Anterior cingulate cortex (tissue), 58 donors: ENCODE measurements around the gene IL1RN.

Source experiments
- DNase-seq, 58 donors: peaks; one replicate each; lab custom pipeline; 2025; lab: John Stamatoyannopoulos, UW

IL1RN gene

DNA sequence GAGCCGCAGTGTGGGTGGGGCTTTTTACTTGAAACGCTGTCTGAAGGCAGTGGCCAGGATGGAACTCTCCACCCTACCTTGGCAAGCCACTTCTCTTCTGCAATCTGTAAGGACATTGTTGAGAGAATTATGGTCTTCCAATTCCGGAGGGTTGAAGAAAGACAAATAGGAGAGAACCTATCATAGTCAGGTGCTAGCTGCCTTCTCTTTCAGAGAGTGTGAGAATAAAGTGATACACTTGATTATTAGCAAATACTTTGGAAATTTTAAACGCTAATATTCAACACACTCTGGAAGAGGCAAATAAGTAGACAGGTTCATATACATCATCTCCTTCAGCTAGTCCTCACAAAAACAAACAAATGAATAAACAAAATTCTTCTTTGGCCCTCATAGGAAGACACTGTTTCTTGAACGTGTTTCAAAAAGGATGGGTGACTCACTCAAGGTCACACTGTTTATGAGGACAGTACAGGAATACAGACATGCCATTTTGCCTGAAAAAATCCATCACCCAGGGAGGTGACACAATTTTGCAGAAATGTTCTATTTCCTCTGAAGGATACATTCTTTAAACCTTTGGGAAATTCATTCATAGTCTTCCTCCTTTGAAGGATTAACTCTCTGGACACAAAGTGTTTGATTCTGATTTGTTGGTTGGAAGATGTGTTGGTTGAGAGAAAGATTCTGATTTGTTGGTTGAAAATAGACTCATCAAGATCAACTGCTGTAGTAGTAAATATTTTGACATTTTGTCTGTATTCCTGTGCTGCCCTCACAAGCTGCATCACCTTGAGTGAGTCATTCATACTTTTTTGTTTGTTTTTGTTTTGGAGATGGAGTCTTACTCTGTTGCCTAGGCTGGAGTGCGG is 2.2 kb upstream of the IL1RN start:
- DNase-seq, result no peak

DNA sequence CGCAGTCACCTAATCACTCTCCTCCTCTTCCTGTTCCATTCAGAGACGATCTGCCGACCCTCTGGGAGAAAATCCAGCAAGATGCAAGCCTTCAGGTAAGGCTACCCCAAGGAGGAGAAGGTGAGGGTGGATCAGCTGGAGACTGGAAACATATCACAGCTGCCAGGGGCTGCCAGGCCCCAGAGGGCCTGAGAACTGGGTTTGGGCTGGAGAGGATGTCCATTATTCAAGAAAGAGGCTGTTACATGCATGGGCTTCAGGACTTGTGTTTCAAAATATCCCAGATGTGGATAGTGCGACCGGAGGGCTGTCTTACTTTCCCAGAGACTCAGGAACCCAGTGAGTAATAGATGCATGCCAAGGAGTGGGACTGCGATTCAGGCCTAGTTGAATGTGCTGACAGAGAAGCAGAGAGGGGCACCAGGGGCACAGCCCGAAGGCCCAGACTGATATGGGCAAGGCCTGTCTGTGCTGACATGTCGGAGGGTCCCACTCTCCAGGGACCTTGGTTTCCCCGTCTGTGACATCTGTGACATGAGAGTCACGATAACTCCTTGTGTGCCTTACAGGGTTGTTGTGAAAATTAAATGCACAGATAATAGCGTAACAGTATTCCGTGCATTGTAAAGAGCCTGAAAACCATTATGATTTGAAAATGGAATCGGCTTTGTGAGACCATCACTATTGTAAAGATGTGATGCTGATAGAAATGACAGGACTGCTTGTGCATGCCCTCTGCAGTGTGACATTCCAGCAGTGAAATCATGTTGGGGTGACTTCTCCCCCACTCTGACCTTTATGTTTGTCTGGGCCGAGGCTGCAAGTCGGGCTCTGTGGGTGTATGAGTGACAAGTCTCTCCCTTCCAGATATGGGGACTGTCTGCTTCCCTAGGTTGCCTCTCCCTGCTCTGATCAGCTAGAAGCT is 510 bp downstream of the IL1RN start:
- DNase-seq, result no peak

- DNase-seq, result no peak
Observed at GRCh38 chr2:113129519-113130078, 2.2 kb downstream of the IL1RN start.

DNA sequence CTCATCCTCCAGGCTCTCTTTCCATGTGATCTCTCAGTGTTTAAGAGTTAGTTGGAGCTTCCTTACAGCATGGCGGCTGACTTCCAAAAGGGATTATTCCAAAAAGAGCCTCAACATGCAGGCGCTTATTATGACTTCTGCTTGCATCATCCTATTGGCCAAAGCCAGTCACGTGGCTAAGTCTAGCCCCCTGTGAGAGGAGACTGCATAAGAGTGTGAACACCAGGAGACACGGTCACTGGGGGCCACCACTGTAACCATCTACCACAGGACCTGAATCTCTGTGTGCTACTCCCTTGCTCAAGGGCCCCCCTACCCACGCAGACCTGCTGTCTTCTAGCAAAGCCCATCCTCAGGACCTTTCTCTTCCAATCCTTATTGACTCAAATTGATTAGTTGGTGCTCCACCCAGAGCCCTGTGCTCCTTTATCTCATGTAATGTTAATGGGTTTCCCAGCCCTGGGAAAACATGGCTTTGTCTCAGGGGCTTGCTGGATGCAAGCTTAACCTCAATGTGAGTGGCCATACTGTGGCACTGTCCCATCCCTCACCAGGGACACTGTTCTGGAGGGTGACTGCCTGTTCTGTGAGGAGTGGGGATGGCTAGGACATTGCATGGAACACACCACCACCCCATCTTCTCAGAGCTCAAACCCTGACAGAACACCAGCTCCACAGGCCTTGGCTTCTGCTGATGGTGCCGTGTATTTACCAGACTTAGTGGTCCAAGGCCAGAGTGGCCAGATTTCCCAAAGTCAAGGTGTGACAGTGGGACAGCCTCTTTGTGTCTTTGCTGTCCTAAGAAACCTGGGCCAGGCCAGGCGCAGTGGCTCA is 4.2 kb downstream of the IL1RN start:
- DNase-seq, result no peak

- DNase-seq, result no peak
Observed at GRCh38 chr2:113132414-113133021, 5.1 kb downstream of the IL1RN start.

GRCh38 chr2:113133704-113134598 is 6.6 kb downstream of the IL1RN start:
- no peak for DNase-seq

GRCh38 chr2:113134717-113135116 is 7.3 kb downstream of the IL1RN start:
- DNase-seq, result no peak

DNA sequence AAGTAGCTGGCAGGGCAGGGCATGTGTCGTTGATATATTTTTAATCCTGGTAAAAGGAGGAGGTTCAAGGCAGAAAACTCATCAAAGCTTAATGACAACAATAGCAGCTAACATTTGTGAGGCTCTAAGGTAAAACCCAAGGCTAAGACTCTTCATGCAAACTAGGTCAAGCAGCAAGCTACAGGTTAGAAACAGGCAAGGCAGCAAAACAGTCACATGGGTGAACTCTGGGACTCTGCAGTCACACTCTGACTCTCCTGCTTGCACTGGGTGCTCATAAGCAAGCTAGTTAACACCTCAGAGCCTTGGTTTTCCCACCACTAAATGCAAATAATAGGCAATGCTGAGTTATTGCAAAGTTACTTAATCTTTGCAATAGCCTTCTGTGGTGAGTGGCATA is 7.9 kb downstream of the IL1RN start:
- no peak for DNase-seq

- DNase-seq, result peak in 7 of 58 donors; percentile 2 to 29 (median 7)
Observed at GRCh38 chr2:113136828-113137775, 9.7 kb downstream of the IL1RN start.

GRCh38 chr2:113137827-113138226 is 10.4 kb downstream of the IL1RN start:
- DNase-seq, result no peak

DNA sequence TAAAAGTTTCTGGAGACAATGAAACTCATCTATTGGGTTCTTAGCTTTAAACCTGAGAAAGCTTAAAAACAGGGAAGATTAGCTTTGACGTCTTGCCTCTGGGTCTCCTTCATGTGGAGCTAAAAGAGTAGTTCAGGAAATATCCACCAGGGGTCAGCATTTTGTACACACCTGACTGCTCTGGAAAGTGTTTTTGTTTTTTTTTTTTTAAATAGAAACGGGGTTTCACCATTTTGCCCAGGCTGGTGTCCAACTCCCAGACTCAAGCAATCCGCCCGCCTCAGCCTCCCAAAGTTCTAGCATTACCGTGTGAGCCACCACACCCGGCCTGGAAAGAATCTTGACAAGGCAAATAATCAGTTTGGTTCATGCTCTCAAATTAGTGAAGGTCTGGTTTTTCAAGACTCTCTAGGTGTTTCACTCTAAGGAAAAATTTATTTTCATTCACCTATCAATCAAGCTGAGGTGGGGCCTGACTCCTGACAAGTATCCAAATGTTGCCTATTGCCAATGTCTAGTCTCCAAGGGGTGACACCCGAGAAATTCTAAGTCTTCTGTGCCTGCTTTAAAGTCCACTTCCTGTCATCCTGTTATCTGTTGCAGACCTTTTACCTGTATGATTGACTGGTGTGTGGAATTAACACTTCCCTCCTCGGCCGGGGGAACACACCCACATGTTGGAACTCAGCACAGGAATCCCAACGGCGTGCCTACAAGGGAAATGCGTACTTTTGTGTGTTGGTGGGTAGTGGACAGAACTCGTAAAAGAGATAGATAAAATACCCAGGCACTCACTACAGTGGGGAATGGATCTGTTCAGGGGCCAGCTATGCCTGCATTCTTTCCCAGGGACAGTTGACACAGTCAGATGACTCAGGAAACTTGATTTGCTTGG is 11.3 kb downstream of the IL1RN start:
- peak in 6 of 58 donors; percentile 6 to 59 (median 22) for DNase-seq

DNA sequence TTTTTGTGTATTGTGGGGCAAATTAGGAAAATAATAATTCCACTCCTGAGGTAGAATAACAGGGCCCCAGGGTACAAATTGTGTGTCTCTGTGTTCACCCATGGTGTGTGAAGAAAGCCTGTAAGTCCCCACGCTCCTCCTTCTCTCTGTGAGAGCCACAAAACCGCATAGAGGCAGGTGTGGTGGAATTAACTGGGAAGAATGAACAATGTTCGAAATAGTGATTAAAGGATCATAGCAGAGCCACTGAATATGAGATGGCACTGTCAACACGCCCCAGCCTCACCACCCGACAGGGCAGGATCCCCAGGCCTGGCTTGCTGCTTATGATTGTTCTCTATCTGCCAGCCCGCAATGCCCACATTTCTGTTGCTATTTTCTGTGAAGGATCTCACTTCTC is 14.1 kb downstream of the IL1RN start:
- DNase-seq, result no peak

GRCh38 chr2:113142290-113142689 is 14.9 kb downstream of the IL1RN start:
- DNase-seq, result no peak

GRCh38 chr2:113144259-113144658 is 16.9 kb downstream of the IL1RN start:
- no peak for DNase-seq

DNA sequence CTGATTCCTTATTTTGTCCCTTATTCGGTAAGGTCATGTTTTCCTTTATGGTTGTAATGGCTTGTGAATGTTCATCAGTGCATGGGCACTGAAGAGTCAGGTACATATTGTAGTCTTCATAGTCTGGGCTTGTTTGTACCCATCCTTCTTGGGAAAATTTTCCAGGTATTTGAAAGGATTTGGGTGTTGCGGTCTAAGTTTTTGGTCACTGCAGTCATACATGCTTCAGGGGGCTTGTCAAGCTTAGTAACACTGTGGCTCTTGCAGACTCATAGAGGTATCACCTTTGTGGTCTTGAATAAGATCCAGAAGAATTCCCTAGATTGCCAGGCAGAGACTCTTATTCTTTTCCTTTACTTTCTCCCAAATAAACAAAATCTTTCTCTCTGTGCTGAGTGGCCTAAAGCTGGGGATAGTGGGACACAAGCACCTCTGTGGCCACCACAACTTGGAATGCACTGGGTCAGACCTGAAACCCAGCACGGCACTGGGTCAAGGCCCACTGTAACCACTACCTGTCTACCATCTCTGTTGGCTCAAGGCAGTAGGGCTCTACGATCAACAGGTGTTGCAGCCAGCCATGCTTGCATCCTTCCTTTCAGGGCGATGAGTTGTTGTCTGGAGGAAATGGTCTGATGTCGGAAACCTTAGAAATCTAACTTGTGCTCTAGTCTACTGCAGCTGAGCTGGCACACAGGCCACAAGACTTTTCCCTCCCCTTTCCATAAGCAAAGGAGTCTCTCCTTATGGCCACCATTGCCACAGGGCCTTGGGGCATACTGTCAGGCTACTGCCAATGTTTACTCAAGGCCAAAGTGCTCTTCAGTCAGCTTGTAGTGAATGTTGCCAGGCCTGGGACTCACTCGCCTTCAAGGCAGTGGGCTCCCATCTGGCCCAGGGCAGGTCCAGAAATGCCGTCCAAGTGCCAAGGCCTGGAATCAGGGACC is 21.5 kb downstream of the IL1RN start:
- no peak for DNase-seq
